ENCODE results near the gene CBLN1. TPM values are rescaled to one million over a fixed set of nuclear protein-coding genes. Genes with fewer than 3 reads are reported as not detected.

CBLN1 gene
- total RNA-seq, 1 donor = not detected

- no peak overlapping the region for H2AFZ ChIP-seq (ENCODE audit: low read length)
- no peaks in the 10 kb centered on the region for H3K36me3 ChIP-seq (ENCODE audit: insufficient read depth, low read length)
- no peaks in the 10 kb centered on the region for H4K20me1 ChIP-seq (ENCODE audit: insufficient read depth, low read length)
- H3K79me2 ChIP-seq (ENCODE audit: insufficient read depth, low read length) = no peaks in the 10 kb centered on the region
- H3K27ac ChIP-seq (ENCODE audit: low read depth, low read length) = no peak overlapping the region
- no peak for TF ChIP-seq CTCF (IDR thresholded peaks at IDR 0.05; ENCODE audit: extremely low read depth, low read depth, low read length)
- no peak overlapping the region for H3K4me2 ChIP-seq (ENCODE audit: insufficient read depth, low read length)
- H3K9me3 ChIP-seq (ENCODE audit: low read depth, low read length) = no peaks in the 10 kb centered on the region
- DNase-seq (ENCODE audit: insufficient read length, low spot score, missing footprints) = no peak
- H3K4me3 ChIP-seq (ENCODE audit: insufficient read depth, low read length) = no peak overlapping the region
- no peaks in the 10 kb centered on the region for H3K4me1 ChIP-seq (ENCODE audit: insufficient read depth, low read length)
- H3K27me3 ChIP-seq (ENCODE audit: insufficient read depth, low read length) = no peaks in the 10 kb centered on the region
Measured at GRCh38 chr16:49307176-49307575, 25.5 kb upstream of the CBLN1 start.

- DNase-seq (ENCODE audit: insufficient read length, low spot score, missing footprints) = no peak
- Histone ChIP-seq H3K27ac (ENCODE audit: low read depth, low read length) (no peak overlapping the region), H2AFZ (ENCODE audit: low read length) (no peak overlapping the region), H3K79me2 (ENCODE audit: insufficient read depth, low read length) (no peaks in the 10 kb centered on the region), H3K9me3 (ENCODE audit: low read depth, low read length) (no peaks in the 10 kb centered on the region), H3K4me3 (ENCODE audit: insufficient read depth, low read length) (no peak overlapping the region), H3K36me3 (ENCODE audit: insufficient read depth, low read length) (no peaks in the 10 kb centered on the region), H3K4me2 (ENCODE audit: insufficient read depth, low read length) (no peak overlapping the region), H3K27me3 (ENCODE audit: insufficient read depth, low read length) (no peaks in the 10 kb centered on the region), H4K20me1 (ENCODE audit: insufficient read depth, low read length) (no peaks in the 10 kb centered on the region), H3K4me1 (ENCODE audit: insufficient read depth, low read length) (no peaks in the 10 kb centered on the region)
- no peak for TF ChIP-seq CTCF (IDR thresholded peaks at IDR 0.05; ENCODE audit: extremely low read depth, low read depth, low read length)
Measured at GRCh38 chr16:49305406-49305805, 23.8 kb upstream of the CBLN1 start.

GRCh38 chr16:49292413-49292812 lies 10.8 kb upstream of the CBLN1 start:
- no peaks in the 10 kb centered on the region for H3K79me2 ChIP-seq (ENCODE audit: insufficient read depth, low read length)
- no peak overlapping the region for H3K4me2 ChIP-seq (ENCODE audit: insufficient read depth, low read length)
- no peak for TF ChIP-seq CTCF (IDR thresholded peaks at IDR 0.05; ENCODE audit: extremely low read depth, low read depth, low read length)
- no peak overlapping the region for H3K27ac ChIP-seq (ENCODE audit: low read depth, low read length)
- H3K27me3 ChIP-seq (ENCODE audit: insufficient read depth, low read length) = no peaks in the 10 kb centered on the region
- no peaks in the 10 kb centered on the region for H4K20me1 ChIP-seq (ENCODE audit: insufficient read depth, low read length)
- no peaks in the 10 kb centered on the region for H3K9me3 ChIP-seq (ENCODE audit: low read depth, low read length)
- no peak overlapping the region for H3K4me3 ChIP-seq (ENCODE audit: insufficient read depth, low read length)
- DNase-seq (ENCODE audit: insufficient read length, low spot score, missing footprints) = no peak
- H3K4me1 ChIP-seq (ENCODE audit: insufficient read depth, low read length) = no peaks in the 10 kb centered on the region
- no peak overlapping the region for H2AFZ ChIP-seq (ENCODE audit: low read length)
- no peaks in the 10 kb centered on the region for H3K36me3 ChIP-seq (ENCODE audit: insufficient read depth, low read length)

DNA sequence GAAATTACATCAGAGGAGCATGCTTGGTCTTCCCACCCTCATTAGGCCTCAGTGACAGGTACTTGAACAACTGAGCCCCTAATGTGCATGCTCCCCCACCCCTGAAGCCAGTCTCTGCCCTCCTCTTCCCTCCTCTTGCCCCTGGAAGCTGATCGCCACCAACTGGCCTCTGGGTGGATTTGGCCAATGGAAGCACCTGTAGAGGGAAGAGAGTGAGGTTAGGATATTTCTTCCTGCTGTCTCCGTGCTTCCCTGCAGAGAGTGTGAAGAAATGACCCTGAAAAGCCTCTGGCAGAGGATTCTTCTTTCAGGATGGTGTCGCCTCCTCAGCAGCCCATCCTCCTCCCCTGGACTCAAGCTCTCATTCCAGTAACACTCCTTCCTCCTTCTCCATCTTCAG lies 5.9 kb upstream of the CBLN1 start:
- no peaks in the 10 kb centered on the region for H3K9me3 ChIP-seq (ENCODE audit: low read depth, low read length)
- TF ChIP-seq CTCF (IDR thresholded peaks at IDR 0.05; ENCODE audit: extremely low read depth, low read depth, low read length) = no peak
- H3K36me3 ChIP-seq (ENCODE audit: insufficient read depth, low read length) = no peaks in the 10 kb centered on the region
- no peak overlapping the region for H3K27ac ChIP-seq (ENCODE audit: low read depth, low read length)
- H3K4me2 ChIP-seq (ENCODE audit: insufficient read depth, low read length) = no peak overlapping the region
- no peak overlapping the region for H3K4me3 ChIP-seq (ENCODE audit: insufficient read depth, low read length)
- no peaks in the 10 kb centered on the region for H3K4me1 ChIP-seq (ENCODE audit: insufficient read depth, low read length)
- peaks cover 13% of the 10 kb centered on the region for H3K27me3 ChIP-seq (ENCODE audit: insufficient read depth, low read length)
- no peaks in the 10 kb centered on the region for H4K20me1 ChIP-seq (ENCODE audit: insufficient read depth, low read length)
- H2AFZ ChIP-seq (ENCODE audit: low read length) = no peak overlapping the region
- H3K79me2 ChIP-seq (ENCODE audit: insufficient read depth, low read length) = no peaks in the 10 kb centered on the region
- no peak for DNase-seq (ENCODE audit: insufficient read length, low spot score, missing footprints)
